Endodermal cell (in vitro differentiated cells): Measurements from ENCODE around the gene NAA40. TPM values are rescaled to one million over a fixed set of nuclear protein-coding genes. Genes with fewer than 3 reads are reported as not detected.

Source experiments
- DNase-seq: peaks from one replicate; pipeline ENCODE4 v3.0.0-alpha.2; 2017
- H3K27ac ChIP-seq: 2 replicates; pipeline ENCODE4 v1.5.1; 2013; ENCODE audit warnings: mild to moderate bottlenecking, low read depth, low read length, moderate library complexity
- H3K27me3 ChIP-seq: 2 replicates; pipeline ENCODE4 v1.6.1; 2013; ENCODE audit warnings: mild to moderate bottlenecking, low read length, moderate library complexity; ENCODE audit not compliant: insufficient read depth, control insufficient read depth, poor library complexity, severe bottlenecking
- H3K36me3 ChIP-seq: 2 replicates; pipeline ENCODE4 v1.7.0; 2013; ENCODE audit warnings: mild to moderate bottlenecking, low read length, moderate library complexity; ENCODE audit not compliant: control insufficient read depth, insufficient read depth
- H3K4me1 ChIP-seq: one replicate; pipeline ENCODE4 v1.7.0; 2013; ENCODE audit warnings: low read length; ENCODE audit not compliant: control insufficient read depth, insufficient read depth
- H3K4me3 ChIP-seq: 2 replicates; pipeline ENCODE4 v1.5.1; 2013; ENCODE audit warnings: mild to moderate bottlenecking, low read length, moderate library complexity
- H3K9ac ChIP-seq: 2 replicates; pipeline ENCODE4 v1.6.1; 2013; ENCODE audit warnings: mild to moderate bottlenecking, low read length, moderate library complexity; ENCODE audit not compliant: poor library complexity, severe bottlenecking; ENCODE audit errors: extremely low read depth
- H3K9me3 ChIP-seq: 2 replicates; pipeline ENCODE4 v1.6.1; 2013; ENCODE audit warnings: mild to moderate bottlenecking, low read length, moderate library complexity; ENCODE audit not compliant: control insufficient read depth
- H3K27ac Mint-ChIP-seq: 2 replicates; pipeline ENCODE4 v1.8.0; 2020; ENCODE audit warnings: mixed read lengths
- H3K27me3 Mint-ChIP-seq: 2 replicates; pipeline ENCODE4 v1.8.0; 2021; ENCODE audit warnings: mild to moderate bottlenecking, mixed read lengths; ENCODE audit not compliant: insufficient read depth
- H3K36me3 Mint-ChIP-seq: 2 replicates; pipeline ENCODE4 v1.8.0; 2020; ENCODE audit warnings: low read depth, mixed read lengths
- H3K4me1 Mint-ChIP-seq: 2 replicates; pipeline ENCODE4 v1.8.0; 2020; ENCODE audit warnings: mixed read lengths
- H3K4me3 Mint-ChIP-seq: 2 replicates; pipeline ENCODE4 v1.8.0; 2020; ENCODE audit warnings: mild to moderate bottlenecking, moderate library complexity, mixed read lengths
- H3K9me3 Mint-ChIP-seq: 2 replicates; pipeline ENCODE4 v1.8.0; 2020; ENCODE audit warnings: mild to moderate bottlenecking, mixed read lengths
- WGBS, 2 experiments: methylation state at CpG; one replicate each; pipeline versions ENCODE4 v1.1.5 to v1.1.7; 2013; ENCODE audit warnings: missing lambda C conversion rate in 2 of 2, mixed read lengths in 1 of 2; ENCODE audit not compliant: insufficient coverage in 1 of 2, insufficient read length in 1 of 2; 5-methylcytosine and 5-hydroxymethylcytosine counted together
- total RNA-seq, 2 donors: library from RNA; stranded (reverse); fragmentation: NEBNext Ultra II Directional in 1 of 2; extraction: Animal tissue kit (Norgen Biotek cat#: 25700) in 1 of 2; gene quantifications; 2 replicates in 1 of 2; 3 replicates in 1 of 2; pipeline ENCODE4 v1.2.1, GENCODE V29; 2021
- TF ChIP-seq, protein P1 (sequence below): fragments of 200-600 bp; sonication (generic); conservative IDR thresholded peaks from 2 replicates; pipeline ENCODE4 v1.5.0; 2021; ENCODE audit warnings: antibody characterized with exemption, mild to moderate bottlenecking

NAA40 gene
- total RNA-seq, 2 donors from 2014 or later, result 47.2 to 53.5 TPM

DNA sequence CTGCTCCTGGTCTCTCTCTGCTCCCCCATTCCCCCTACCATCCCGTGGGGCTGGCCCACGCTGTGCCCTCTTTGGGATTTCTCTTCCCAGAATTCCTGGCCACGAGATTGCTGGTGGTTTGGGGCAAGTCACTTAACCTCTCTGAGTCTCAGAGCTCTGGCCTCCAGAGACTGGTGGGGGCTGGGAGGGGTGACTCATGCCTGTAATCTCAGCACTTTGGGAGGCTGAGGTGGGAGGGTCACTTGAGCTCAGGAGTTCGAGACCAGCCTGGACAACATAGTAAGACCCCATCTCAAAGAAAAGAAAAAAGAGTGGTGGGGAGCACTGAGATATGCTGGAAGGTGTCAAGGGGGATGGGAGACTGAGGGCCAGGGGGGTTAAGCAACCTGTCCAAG is 65.8 kb downstream of the NAA40 start:
- TF ChIP-seq, protein P1, sequence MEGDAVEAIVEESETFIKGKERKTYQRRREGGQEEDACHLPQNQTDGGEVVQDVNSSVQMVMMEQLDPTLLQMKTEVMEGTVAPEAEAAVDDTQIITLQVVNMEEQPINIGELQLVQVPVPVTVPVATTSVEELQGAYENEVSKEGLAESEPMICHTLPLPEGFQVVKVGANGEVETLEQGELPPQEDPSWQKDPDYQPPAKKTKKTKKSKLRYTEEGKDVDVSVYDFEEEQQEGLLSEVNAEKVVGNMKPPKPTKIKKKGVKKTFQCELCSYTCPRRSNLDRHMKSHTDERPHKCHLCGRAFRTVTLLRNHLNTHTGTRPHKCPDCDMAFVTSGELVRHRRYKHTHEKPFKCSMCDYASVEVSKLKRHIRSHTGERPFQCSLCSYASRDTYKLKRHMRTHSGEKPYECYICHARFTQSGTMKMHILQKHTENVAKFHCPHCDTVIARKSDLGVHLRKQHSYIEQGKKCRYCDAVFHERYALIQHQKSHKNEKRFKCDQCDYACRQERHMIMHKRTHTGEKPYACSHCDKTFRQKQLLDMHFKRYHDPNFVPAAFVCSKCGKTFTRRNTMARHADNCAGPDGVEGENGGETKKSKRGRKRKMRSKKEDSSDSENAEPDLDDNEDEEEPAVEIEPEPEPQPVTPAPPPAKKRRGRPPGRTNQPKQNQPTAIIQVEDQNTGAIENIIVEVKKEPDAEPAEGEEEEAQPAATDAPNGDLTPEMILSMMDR, result no peak
- Mint-ChIP-seq H3K36me3 (no peaks in the 10 kb centered on the region), H3K27ac (no peak overlapping the region), H3K9me3 (no peaks in the 10 kb centered on the region), H3K4me3 (no peak overlapping the region), H3K4me1 (peaks cover 14% of the 10 kb centered on the region), H3K27me3 (peaks cover 87% of the 10 kb centered on the region)
- peaks cover 53% of the 10 kb centered on the region for H3K27me3 ChIP-seq
- H3K4me1 ChIP-seq, result peaks cover 3% of the 10 kb centered on the region
- no peak overlapping the region for H3K27ac ChIP-seq
- DNase-seq, result no peak
- no peaks in the 10 kb centered on the region for H3K36me3 ChIP-seq
- H3K9ac ChIP-seq, result no peak overlapping the region
- no peak overlapping the region for H3K4me3 ChIP-seq
- WGBS, 2 experiments, result 81 to 100% methylated on average over 1 to 4 of the region's 4 CpGs
- H3K9me3 ChIP-seq, result no peaks in the 10 kb centered on the region

DNA sequence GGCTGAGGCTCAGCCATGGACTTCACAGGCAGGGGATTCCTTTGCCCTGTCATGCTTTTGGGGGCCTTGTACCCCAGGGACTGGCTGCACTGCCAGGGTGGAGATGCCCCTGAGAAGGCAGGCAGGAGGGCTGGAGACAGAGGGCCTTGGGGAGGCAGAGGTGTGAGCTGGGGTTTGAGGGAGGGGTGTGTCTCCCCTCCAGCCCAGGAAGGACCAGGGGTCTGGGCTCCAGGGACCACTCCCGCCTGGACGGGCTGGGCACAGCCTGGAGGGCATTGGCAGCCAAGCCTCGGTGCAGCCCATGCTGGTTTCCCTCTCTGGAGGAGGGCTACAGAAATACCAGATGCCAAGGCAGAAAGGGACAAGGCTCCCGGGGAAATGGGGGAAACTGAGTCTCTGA is 66.9 kb downstream of the NAA40 start:
- Mint-ChIP-seq H3K4me3 (no peak overlapping the region), H3K9me3 (peaks cover 6% of the 10 kb centered on the region), H3K27me3 (peaks cover 93% of the 10 kb centered on the region), H3K36me3 (no peaks in the 10 kb centered on the region), H3K27ac (no peak overlapping the region), H3K4me1 (peaks cover 14% of the 10 kb centered on the region)
- H3K36me3 ChIP-seq, result no peaks in the 10 kb centered on the region
- no peak overlapping the region for H3K4me3 ChIP-seq
- TF ChIP-seq, protein P1, result no peak
- H3K27ac ChIP-seq, result no peak overlapping the region
- no peaks in the 10 kb centered on the region for H3K9me3 ChIP-seq
- peaks cover 3% of the 10 kb centered on the region for H3K4me1 ChIP-seq
- DNase-seq, result no peak
- H3K27me3 ChIP-seq, result peaks cover 57% of the 10 kb centered on the region
- WGBS, 2 experiments, result 91% methylated on average over 4 of the region's 4 CpGs; no CpG with 5 or more reads in 1 of the 2 experiments
- no peak overlapping the region for H3K9ac ChIP-seq

DNA sequence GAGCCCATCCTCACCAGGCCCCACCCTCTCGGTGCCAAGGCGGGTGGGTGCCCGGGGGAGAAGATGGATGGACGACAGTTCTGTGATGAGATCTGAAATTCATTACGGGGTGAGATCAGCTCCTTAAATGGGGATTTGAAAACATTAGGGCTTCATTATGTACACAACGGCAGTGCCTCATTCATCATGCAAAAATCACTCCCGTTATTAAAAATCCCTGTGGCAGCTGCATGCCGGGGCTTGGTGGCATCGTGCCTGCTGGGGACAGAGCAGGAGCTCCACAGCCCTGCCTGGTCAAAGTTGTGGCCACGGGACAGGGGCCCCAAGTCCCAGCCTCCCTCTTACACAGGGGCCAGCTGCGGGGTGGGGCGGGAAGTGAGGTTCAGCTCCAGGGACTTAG is 67.6 kb downstream of the NAA40 start:
- WGBS, 2 experiments, result 86 to 91% methylated on average over 9 to 12 of the region's 12 CpGs
- Mint-ChIP-seq H3K36me3 (no peaks in the 10 kb centered on the region), H3K27me3 (peaks cover 89% of the 10 kb centered on the region), H3K4me3 (no peak overlapping the region), H3K4me1 (peaks cover 14% of the 10 kb centered on the region), H3K27ac (no peak overlapping the region), H3K9me3 (peaks cover 9% of the 10 kb centered on the region)
- H3K4me3 ChIP-seq, result no peak overlapping the region
- no peak overlapping the region for H3K9ac ChIP-seq
- DNase-seq, result no peak
- H3K4me1 ChIP-seq, result peaks cover 3% of the 10 kb centered on the region
- no peak overlapping the region for H3K27ac ChIP-seq
- peaks cover 50% of the 10 kb centered on the region for H3K27me3 ChIP-seq
- H3K9me3 ChIP-seq, result no peaks in the 10 kb centered on the region
- H3K36me3 ChIP-seq, result no peaks in the 10 kb centered on the region
- TF ChIP-seq, protein P1, result no peak

Other genes with a start within 250 kb of the NAA40 start
- 10 to 100 TPM; 31.9 to 38.0 TPM for gene ZFTA, start 170.2 kb upstream of the NAA40 start, total RNA-seq
- gene SPINDOC, start 125.5 kb upstream of the NAA40 start, total RNA-seq, result 100 to 1,000 TPM in 1 of 2 donors, 10 to 100 TPM in 1; 96.1 to 103 TPM
- gene MARK2, start 99.9 kb upstream of the NAA40 start, total RNA-seq, result 10 to 100 TPM; 39.7 to 39.8 TPM
- 10 to 100 TPM; 45.0 to 51.4 TPM for gene RCOR2, start 21.8 kb upstream of the NAA40 start, total RNA-seq
- 100 to 1,000 TPM; 258 to 298 TPM for gene COX8A, start 35.6 kb downstream of the NAA40 start, total RNA-seq
- 10 to 100 TPM; 87.7 to 95.1 TPM for gene OTUB1, start 47.4 kb downstream of the NAA40 start, total RNA-seq
- not detected for gene FLRT1, start 96.9 kb downstream of the NAA40 start, total RNA-seq
- gene MACROD1, start 227.1 kb downstream of the NAA40 start, total RNA-seq, result 10 to 100 TPM; 23.0 to 41.9 TPM
- 100 to 1,000 TPM; 230 to 257 TPM for gene STIP1, start 247.2 kb downstream of the NAA40 start, total RNA-seq